Lung (tissue), 12 donors: ENCODE measurements around the gene TIAM2. TPM values are rescaled to one million over a fixed set of nuclear protein-coding genes. Genes with fewer than 3 reads are reported as not detected.

Experiments
- ATAC-seq: fragments of 200-7000 bp; cut with Tn5 transposase; one replicate; pipeline ENCODE4 v1.9.1; 2020; ENCODE audit warnings: moderate number of reproducible peaks; ENCODE audit not compliant: insufficient read depth, low FRiP score
- DNase-seq, 3 donors: peaks; one replicate each; pipeline ENCODE4 v3.0.0-alpha.2; 2013 to 2017
- H3K27ac ChIP-seq, 2 donors: one replicate each; pipeline ENCODE4 v1.5.1; 2013; ENCODE audit warnings: mild to moderate bottlenecking in 2 of 2, moderate library complexity in 2 of 2, control low read depth in 1 of 2, inconsistent platforms in 1 of 2, low read depth in 1 of 2, low read length in 1 of 2
- H3K27me3 ChIP-seq, 3 donors: one replicate each; pipeline ENCODE4 v1.5.1; 2013; ENCODE audit warnings: low read length in 2 of 3; ENCODE audit not compliant: control insufficient read depth in 3 of 3, insufficient read depth in 3 of 3
- H3K36me3 ChIP-seq, 4 donors: one replicate each; pipeline ENCODE4 v1.5.1; 2013; ENCODE audit warnings: low read length in 4 of 4, mild to moderate bottlenecking in 1 of 4, moderate library complexity in 1 of 4; ENCODE audit not compliant: control insufficient read depth in 4 of 4, insufficient read depth in 4 of 4
- H3K4me1 ChIP-seq, 5 donors: one replicate each; pipeline ENCODE4 v1.5.1; 2013; ENCODE audit warnings: low read length in 5 of 5, mild to moderate bottlenecking in 2 of 5, moderate library complexity in 1 of 5; ENCODE audit not compliant: control insufficient read depth in 5 of 5, insufficient read depth in 5 of 5
- H3K4me3 ChIP-seq: one replicate; pipeline ENCODE4 v1.5.1; 2013; ENCODE audit warnings: mild to moderate bottlenecking, control low read depth, moderate library complexity
- H3K9ac ChIP-seq, 2 donors: one replicate each; pipeline ENCODE4 v1.5.1; 2013; ENCODE audit warnings: low read length in 2 of 2, control low read depth in 1 of 2; ENCODE audit not compliant: insufficient read depth in 1 of 2
- H3K9me3 ChIP-seq, 4 donors: one replicate each; pipeline ENCODE4 v1.5.1; 2013; ENCODE audit warnings: low read length in 3 of 4, mild to moderate bottlenecking in 1 of 4, moderate library complexity in 1 of 4; ENCODE audit not compliant: control insufficient read depth in 4 of 4, insufficient read depth in 3 of 4
- CTCF ChIP-seq: IDR thresholded peaks from 2 replicates; pipeline ENCODE4 v1.5.1; 2012; ENCODE audit warnings: mild to moderate bottlenecking; ENCODE audit errors: control extremely low read depth, extremely low read depth
- WGBS, 2 donors: extraction: QIAGEN DNeasy Blood & Tissue Kit; methylation state at CpG; one replicate each; pipeline ENCODE4 v1.1.7; 2013; 5-methylcytosine and 5-hydroxymethylcytosine counted together
- polyA plus RNA-seq, 2 donors: library from polyadenylated mRNA; stranded (reverse); fragments of 200-250 nt; gene quantifications; one replicate each; pipeline ENCODE4 v1.2.1, GENCODE V29; 2013
- total RNA-seq, 2 donors: library from RNA; depleted of rRNA in 1 of 2; stranded (reverse); fragments of >200 nt in 1 of 2; gene quantifications; one replicate each; pipeline ENCODE4 v1.2.1, GENCODE V29; 2014 to 2021
- donor health status: control.
- donor health status: control.
- donor health status: Bipolar disorder and iron deficiency.
- donor health status: healthy.
- donor health status: DM: yes; HTN: yes; CAD: no.

Gene TIAM2
- total and polyA plus RNA-seq, 4 donors: 1.8 to 17.5 (median 4.1) TPM

GRCh38 chr6:155022721-155023120 is 27.6 kb downstream of the TIAM2 start:
- 91 to 96% methylated on average over 7 of the region's 7 CpGs for WGBS, 2 donors

GRCh38 chr6:155023717-155024116 is 28.6 kb downstream of the TIAM2 start:
- ATAC-seq (no peak), DNase-seq (no peak)
- Histone ChIP-seq H3K4me3 (no peak overlapping the region), H3K27me3 (no peaks in the 10 kb centered on the region), H3K36me3 (peaks cover 0 to 2% (median 0%) of the 10 kb centered on the region in 4 donors), H3K9ac (no peak overlapping the region), H3K4me1 (no peaks in the 10 kb centered on the region), H3K9me3 (no peaks in the 10 kb centered on the region), H3K27ac (no peak overlapping the region)
- TF ChIP-seq CTCF: no peak
- WGBS, 2 donors: 89 to 97% methylated on average over 7 of the region's 7 CpGs

More at GRCh38 chr6:155022721-155023120, 27.6 kb downstream of the TIAM2 start:
- no peak overlapping the region for H3K27ac ChIP-seq
- DNase-seq: no peak
- no peaks in the 10 kb centered on the region for H3K9me3 ChIP-seq
- no peak overlapping the region for H3K4me3 ChIP-seq
- no peak for ATAC-seq
- no peak for TF ChIP-seq CTCF
- peaks cover 0 to 2% (median 0%) of the 10 kb centered on the region in 4 donors for H3K36me3 ChIP-seq
- no peak overlapping the region for H3K9ac ChIP-seq
- H3K27me3 ChIP-seq: no peaks in the 10 kb centered on the region
- H3K4me1 ChIP-seq: no peaks in the 10 kb centered on the region

- H3K27me3 ChIP-seq: no peaks in the 10 kb centered on the region
- H3K4me1 ChIP-seq: no peaks in the 10 kb centered on the region
- peak in 1 of 3 donors; percentile 22 for DNase-seq
- no peak overlapping the region for H3K9ac ChIP-seq
- ATAC-seq: no peak
- peaks cover 0 to 2% (median 0%) of the 10 kb centered on the region in 4 donors for H3K36me3 ChIP-seq
- no peaks in the 10 kb centered on the region for H3K9me3 ChIP-seq
- H3K27ac ChIP-seq: no peak overlapping the region
- H3K4me3 ChIP-seq: no peak overlapping the region
- WGBS, 2 donors: 75 to 90% methylated on average over 2 of the region's 2 CpGs
- no peak for TF ChIP-seq CTCF
Measured at GRCh38 chr6:155024391-155025027, 29.4 kb downstream of the TIAM2 start.
